HG03354 (cell line): Measurements from ENCODE around the gene TMEM234.

ENCODE experiments used
- ATAC-seq: cut with Tn5 transposase; IDR thresholded peaks from one replicate; pipeline ENCODE4 v1.9.1; 2021; ENCODE audit warnings: mild to moderate bottlenecking; ENCODE audit not compliant: unreplicated experiment, poor library complexity, severe bottlenecking

Gene TMEM234

GRCh38 chr1:32201011-32201855 lies 20.9 kb downstream of the TMEM234 start:
- ATAC-seq, result peak; percentile 35

- ATAC-seq, result no peak
Observed at GRCh38 chr1:32200226-32201010, 21.7 kb downstream of the TMEM234 start, which contains the start of gene CCDC28B. TSS of gene CCDC28B (plus strand) at chr1:32200595. CDS start at chr1:32201936, 1,341 bp downstream.

GRCh38 chr1:32199717-32200072 lies 22.5 kb downstream of the TMEM234 start:
- no peak for ATAC-seq

DNA sequence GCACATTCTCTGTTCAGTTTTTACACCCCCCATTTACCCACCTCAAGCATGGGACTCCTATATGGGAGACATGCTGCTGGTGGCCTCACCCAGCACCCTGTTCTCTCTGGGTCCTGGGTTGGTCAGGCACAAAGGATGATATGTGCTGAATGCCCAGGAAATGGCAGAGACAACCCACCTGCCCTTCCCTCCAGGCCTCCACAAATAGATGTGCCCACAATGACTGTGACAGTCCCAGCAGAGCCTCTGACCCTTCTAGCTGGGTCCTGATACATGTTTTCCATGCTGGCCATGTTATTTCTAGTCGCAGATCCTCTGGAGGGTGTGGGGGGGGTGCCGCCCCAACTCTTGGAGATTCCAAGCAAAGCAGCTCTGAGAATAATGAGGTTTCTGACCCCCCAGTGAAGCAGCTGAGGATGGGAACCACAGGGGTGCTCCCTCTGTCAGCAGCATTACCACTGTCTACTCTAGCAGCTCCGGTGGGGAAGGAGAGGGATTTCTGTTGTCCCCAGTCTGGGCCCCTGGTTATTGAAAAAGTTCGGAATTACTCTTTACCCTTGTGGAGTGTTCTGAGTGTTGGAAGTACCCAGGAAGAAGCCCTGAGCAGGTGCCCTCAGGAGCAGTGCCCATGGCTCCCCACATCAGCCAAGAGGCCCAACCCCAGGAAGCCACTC lies 23.0 kb downstream of the TMEM234 start:
- ATAC-seq, result no peak

- no peak for ATAC-seq
Observed at GRCh38 chr1:32198237-32199042, 23.7 kb downstream of the TMEM234 start.

GRCh38 chr1:32197837-32198236 lies 24.3 kb downstream of the TMEM234 start:
- ATAC-seq, result no peak

DNA sequence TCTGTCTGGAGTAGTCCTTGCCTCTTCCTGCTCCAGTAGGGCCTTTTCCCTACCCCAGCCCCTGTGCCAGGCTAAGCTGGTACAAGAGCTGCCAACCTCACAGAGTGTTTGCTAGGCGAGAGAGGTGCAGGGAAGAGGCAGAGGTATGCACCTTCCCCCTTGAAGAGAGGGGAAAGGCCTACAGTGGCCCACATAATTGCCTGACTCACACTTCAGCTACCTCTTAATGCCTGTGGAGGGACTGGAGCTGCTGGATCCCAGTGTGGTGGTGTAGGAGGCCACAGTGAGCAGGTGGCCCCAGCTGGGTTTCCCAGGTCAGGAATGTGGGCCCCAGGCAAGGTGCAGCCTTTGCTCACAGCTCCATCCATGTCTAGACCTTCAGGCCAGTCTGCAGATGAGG lies 25.1 kb downstream of the TMEM234 start:
- no peak for ATAC-seq

DNA sequence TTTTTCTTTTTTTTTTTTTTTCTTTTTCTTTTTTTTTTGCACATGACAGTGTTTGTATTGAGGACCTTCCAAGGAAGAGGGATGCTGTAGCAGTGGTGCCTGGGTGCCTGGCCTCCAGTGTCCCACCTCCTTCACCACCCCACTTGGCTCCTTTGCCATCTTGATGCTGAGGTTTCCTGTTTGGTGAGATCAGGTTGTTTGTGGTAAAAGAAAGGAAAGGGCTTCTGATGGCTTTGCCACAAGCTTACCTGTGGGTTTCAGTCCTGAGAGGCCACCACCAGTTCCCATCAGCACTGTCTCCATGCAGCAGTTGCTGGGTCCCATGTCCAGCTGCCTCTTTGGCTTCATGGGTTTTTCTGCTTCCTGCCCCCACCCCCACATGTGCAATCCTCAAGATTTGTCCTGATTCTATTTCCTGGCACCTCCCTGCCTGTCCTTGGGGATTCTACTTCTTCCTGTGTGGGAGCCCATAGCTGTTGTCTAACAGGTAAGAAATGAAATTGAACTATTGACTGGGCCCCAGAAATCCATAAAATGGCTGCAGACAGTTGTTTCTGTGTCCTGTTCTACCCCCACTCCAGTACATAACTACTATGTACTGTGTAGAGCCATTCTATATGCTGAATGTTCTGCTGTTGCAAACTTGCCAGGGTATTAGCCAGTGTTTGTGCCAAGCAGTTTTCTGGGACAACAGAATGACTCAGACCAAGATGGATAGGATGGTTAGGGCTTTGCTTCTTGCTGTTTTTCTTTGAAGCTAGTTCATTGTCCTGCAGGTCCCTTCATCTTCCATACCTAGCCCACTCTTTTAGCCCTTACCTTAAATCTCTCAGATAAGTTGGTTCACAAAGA lies 26.0 kb downstream of the TMEM234 start:
- no peak for ATAC-seq

DNA sequence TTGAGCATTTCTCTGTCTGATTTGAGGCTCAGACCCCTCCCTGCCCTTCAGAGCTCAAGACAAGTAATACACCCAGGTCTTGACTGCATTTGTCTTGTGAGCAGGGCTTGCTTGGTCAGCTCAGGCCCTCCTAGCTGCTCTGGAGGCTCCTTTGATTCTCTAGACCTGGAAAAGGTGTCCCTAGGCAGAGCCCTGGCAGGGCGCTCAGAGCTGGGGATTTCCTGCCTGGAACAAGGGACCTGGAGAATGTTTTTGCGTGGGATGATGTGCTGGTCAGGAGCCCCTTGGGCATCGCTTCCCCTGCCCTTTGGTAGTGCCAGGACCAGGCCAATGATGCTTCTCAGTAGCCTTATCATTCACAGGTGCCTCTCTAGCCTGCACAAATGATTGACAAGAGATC lies 26.6 kb downstream of the TMEM234 start:
- ATAC-seq, result no peak

DNA sequence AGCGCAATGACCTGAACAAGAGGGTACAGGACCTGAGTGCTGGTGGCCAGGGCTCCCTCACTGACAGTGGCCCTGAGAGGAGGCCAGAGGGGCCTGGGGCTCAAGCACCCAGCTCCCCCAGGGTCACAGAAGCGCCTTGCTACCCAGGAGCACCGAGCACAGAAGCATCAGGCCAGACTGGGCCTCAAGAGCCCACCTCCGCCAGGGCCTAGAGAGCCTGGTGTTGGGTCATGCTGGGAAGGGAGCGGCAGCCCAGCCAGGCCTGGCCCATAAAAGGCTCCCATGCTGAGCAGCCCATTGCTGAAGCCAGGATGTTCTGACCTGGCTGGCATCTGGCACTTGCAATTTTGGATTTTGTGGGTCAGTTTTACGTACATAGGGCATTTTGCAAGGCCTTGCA lies 27.2 kb downstream of the TMEM234 start:
- ATAC-seq, result no peak

DNA sequence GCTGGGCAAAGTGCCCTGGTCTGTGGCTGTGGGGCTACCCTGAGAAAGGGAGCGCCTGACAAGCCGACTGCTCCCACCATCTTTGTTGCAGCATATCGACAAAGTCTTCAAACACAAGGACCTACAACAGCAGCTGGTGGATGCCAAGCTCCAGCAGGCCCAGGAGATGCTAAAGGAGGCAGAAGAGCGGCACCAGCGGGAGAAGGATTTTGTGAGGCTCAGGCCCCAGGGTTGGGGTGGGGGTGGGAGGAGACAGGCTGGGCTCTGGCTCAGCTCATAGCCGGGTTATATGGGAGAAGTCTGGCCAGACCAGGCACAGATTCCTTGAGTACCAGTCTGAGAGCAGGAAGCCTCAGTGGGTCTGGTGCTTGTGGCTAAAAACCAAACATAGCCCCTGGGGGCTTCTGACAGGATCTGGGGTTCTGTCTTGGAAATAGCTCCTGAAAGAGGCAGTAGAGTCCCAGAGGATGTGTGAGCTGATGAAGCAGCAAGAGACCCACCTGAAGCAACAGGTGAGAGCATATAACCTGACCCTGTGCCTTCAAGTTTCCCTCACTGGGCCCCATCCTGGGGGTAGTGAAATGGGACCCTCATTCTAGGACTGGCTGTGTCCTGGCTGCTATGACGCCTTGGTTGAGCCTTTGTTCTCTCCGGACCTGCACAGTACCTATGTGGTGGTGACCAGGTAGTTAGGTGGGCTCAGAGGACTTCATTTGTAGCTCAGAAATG lies 29.8 kb downstream of the TMEM234 start:
- ATAC-seq, result no peak

GRCh38 chr1:32187850-32188249 lies 34.3 kb downstream of the TMEM234 start:
- ATAC-seq, result no peak

GRCh38 chr1:32186491-32186890 lies 35.7 kb downstream of the TMEM234 start:
- no peak for ATAC-seq

- ATAC-seq, result no peak
Observed at GRCh38 chr1:32186077-32186476, 36.1 kb downstream of the TMEM234 start.

DNA sequence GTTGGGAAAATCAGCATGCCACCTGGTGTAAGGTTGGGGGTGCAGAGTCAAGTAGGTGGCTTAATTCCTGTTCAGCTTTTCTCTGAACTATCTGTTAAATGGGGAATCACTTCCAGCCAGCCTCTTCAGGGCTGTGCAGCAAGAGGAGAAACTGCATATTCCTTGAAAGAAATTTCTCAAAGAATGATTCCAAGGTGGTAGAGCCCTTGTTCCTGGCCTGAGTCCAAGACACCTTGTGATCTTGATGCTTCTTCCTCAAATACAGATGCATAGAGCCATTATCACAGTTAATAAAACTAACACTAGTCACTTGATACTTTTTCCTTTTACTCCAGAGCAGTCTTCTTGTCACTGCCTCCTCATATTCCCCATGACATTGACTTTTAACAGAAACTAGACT lies 37.5 kb downstream of the TMEM234 start:
- ATAC-seq, result no peak

- no peak for ATAC-seq
Observed at GRCh38 chr1:32182060-32182459, 40.1 kb downstream of the TMEM234 start.

DNA sequence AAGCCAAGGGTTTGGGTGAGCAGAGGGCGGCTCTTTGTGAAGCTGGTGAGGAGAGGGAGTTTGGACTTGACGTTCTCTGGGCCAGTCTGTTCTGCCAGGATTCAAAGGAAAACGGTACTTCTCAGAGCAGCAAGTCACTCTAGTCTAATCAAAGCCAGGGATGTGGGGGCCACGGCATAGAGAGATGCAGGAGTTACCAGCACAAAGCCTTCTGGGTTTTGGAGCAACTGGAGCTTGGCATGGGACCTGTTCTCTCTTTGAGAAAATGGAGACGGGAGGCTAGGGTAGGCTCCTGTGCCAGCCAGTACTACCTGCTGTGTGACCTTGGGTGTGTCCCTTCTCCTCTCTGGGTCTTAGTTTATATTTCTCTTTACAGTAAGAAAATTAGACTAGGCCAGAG lies 40.6 kb downstream of the TMEM234 start:
- no peak for ATAC-seq

DNA sequence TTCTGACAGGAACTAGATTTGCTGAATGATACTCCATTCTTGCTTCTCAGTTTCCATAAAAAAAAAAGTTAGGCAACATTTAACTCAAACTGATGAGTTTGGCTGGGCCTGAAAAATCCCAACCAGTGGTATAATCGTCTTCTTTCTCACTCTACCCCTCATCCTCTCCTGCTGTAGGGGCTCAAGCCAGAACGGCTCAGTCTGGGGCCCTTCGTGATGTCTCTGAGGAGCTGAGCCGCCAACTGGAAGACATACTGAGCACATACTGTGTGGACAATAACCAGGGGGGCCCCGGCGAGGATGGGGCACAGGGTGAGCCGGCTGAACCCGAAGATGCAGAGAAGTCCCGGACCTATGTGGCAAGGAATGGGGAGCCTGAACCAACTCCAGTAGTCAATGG lies 41.1 kb downstream of the TMEM234 start:
- no peak for ATAC-seq
